Body of pancreas (tissue), 4 donors: ENCODE results near the gene LHX8.

Experiments used
- POLR2A ChIP-seq, 3 donors: fragments of 450-650 bp; IDR thresholded peaks; one replicate each; pipeline ENCODE4 v1.6.1; 2016; ENCODE audit warnings: antibody characterized with exemption in 3 of 3, mild to moderate bottlenecking in 2 of 3
- TF ChIP-seq, protein P1 (sequence below), 7 experiments: fragments of 450-650 bp in 4 of 7; fragments of 200-600 bp in 3 of 7; sonication (generic) in 3 of 7; IDR thresholded peaks; one replicate each; pipeline ENCODE4 v1.5.1; 2016 to 2019; ENCODE audit warnings: antibody characterized with exemption in 7 of 7

DNA sequence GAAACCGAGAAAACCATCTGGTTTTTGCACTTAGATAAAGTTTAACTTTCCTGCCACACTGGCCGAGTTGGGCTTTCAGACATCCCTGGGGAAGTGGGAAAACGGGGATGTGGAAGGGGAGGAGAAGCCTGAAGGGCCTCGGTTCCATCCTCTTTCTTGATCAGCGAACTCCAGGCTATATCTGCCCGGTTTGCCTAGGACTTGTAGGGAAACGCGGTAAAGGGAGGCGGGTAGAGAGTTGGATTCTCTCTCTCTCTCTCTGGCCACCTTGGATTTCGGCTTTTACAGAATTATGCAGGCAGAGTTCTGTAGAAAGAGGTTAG lies 4.6 kb upstream of the LHX8 start:
- TF ChIP-seq, protein P1, sequence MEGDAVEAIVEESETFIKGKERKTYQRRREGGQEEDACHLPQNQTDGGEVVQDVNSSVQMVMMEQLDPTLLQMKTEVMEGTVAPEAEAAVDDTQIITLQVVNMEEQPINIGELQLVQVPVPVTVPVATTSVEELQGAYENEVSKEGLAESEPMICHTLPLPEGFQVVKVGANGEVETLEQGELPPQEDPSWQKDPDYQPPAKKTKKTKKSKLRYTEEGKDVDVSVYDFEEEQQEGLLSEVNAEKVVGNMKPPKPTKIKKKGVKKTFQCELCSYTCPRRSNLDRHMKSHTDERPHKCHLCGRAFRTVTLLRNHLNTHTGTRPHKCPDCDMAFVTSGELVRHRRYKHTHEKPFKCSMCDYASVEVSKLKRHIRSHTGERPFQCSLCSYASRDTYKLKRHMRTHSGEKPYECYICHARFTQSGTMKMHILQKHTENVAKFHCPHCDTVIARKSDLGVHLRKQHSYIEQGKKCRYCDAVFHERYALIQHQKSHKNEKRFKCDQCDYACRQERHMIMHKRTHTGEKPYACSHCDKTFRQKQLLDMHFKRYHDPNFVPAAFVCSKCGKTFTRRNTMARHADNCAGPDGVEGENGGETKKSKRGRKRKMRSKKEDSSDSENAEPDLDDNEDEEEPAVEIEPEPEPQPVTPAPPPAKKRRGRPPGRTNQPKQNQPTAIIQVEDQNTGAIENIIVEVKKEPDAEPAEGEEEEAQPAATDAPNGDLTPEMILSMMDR (IDR thresholded peaks at IDR 0.05), result no peak
- no peak for TF ChIP-seq POLR2A (IDR thresholded peaks at IDR 0.05)
